ENCODE results near the gene TMEM98. TPM values are rescaled to one million over a fixed set of nuclear protein-coding genes. Genes with fewer than 3 reads are reported as not detected.

Gene TMEM98
- total and polyA plus RNA-seq, 9 of the 15 experiments (the other 6 are each of a cell fraction or from before 2014, with no cell fraction given), result 33.5 to 164 (median 84.7) TPM

DNA sequence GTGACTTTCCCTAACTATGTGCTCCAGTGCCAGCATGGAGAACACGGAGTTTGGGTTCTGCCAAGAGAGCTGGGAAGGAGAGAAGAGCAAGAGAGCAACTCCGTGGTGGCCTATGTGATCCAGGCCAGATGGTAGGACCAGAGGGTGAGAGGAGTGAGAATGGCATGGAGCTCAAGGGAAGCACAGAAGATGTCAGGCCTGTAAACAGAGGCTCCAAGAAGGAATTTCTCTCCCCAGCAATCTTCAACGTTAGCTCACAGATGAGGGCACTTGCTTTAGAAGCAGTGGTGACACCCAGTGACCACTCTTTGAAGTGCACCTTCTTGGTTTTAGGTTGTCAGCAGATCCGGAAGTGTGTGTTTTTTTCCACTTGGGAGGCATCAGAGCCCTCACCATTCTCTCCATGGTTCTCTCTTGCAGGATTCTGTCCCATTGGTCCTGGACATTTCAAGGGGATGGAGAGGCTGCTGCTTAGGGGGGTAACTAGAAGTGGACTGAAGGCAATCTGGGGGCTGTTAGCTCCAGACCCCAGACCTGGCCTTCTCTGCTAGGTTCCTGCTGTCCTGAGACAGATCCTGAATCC is 18.1 kb upstream of the TMEM98 start (continued):
- TF ChIP-seq HDAC6 (IDR thresholded peaks at IDR 0.05; ENCODE audit: low read depth, low read length) (no peak), ARID1B (IDR thresholded peaks at IDR 0.05) (peak; percentile 22), LARP7 (IDR thresholded peaks at IDR 0.05) (no peak), ZC3H11A (IDR thresholded peaks at IDR 0.05; ENCODE audit: low read depth, low read length) (no peak), ZBTB11 (CRISPR knock-in tag; IDR thresholded peaks at IDR 0.05) (no peak), ZNF384 (IDR thresholded peaks at IDR 0.05; ENCODE audit: low read depth, low read length) (peak; percentile 79), CXXC5 (CRISPR knock-in tag; IDR thresholded peaks at IDR 0.05) (no peak), EWSR1 (IDR thresholded peaks at IDR 0.05; ENCODE audit: borderline replicate concordance, low read depth, partially characterized antibody) (no peak), CREM (IDR thresholded peaks at IDR 0.05; ENCODE audit: low read depth) (peak; percentile 44; the same call in 1 of the 2 replicates), PPARD (CRISPR knock-in tag; IDR thresholded peaks at IDR 0.05) (no peak), ZNF316 (IDR thresholded peaks at IDR 0.05) (peak; percentile 89), MEIS2 (IDR thresholded peaks at IDR 0.05; ENCODE audit: partially characterized antibody) (peak; percentile 16), MEF2A (IDR thresholded peaks at IDR 0.05; ENCODE audit: control insufficient read depth, low read depth, low read length) (no peak), JUND (IDR thresholded peaks at IDR 0.05; ENCODE audit: borderline replicate concordance, low read depth, low read length) (peak; percentile 40; the same call in 1 of the 2 replicates), JUND (tag; IDR thresholded peaks at IDR 0.05; ENCODE audit: borderline replicate concordance, low read depth, low read length) (peak; percentile 44; the same call in 1 of the 3 replicates), RAD51 (IDR thresholded peaks at IDR 0.05; ENCODE audit: borderline replicate concordance, low read depth) (0 out of 2 replicates have a peak, but pooled peaks have one; percentile 18)
- TF ChIP-seq, protein P1, sequence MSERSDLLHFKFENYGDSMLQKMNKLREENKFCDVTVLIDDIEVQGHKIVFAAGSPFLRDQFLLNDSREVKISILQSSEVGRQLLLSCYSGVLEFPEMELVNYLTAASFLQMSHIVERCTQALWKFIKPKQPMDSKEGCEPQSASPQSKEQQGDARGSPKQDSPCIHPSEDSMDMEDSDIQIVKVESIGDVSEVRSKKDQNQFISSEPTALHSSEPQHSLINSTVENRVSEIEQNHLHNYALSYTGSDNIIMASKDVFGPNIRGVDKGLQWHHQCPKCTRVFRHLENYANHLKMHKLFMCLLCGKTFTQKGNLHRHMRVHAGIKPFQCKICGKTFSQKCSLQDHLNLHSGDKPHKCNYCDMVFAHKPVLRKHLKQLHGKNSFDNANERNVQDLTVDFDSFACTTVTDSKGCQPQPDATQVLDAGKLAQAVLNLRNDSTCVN (CRISPR knock-in tag; IDR thresholded peaks at IDR 0.05), result no peak
- TF ChIP-seq, protein P2, sequence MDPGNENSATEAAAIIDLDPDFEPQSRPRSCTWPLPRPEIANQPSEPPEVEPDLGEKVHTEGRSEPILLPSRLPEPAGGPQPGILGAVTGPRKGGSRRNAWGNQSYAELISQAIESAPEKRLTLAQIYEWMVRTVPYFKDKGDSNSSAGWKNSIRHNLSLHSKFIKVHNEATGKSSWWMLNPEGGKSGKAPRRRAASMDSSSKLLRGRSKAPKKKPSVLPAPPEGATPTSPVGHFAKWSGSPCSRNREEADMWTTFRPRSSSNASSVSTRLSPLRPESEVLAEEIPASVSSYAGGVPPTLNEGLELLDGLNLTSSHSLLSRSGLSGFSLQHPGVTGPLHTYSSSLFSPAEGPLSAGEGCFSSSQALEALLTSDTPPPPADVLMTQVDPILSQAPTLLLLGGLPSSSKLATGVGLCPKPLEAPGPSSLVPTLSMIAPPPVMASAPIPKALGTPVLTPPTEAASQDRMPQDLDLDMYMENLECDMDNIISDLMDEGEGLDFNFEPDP (CRISPR knock-in tag; IDR thresholded peaks at IDR 0.05), result no peak
- TF ChIP-seq, protein P3, sequence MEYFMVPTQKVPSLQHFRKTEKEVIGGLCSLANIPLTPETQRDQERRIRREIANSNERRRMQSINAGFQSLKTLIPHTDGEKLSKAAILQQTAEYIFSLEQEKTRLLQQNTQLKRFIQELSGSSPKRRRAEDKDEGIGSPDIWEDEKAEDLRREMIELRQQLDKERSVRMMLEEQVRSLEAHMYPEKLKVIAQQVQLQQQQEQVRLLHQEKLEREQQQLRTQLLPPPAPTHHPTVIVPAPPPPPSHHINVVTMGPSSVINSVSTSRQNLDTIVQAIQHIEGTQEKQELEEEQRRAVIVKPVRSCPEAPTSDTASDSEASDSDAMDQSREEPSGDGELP (CRISPR knock-in tag; IDR thresholded peaks at IDR 0.05; ENCODE audit: borderline replicate concordance), result no peak
- TF ChIP-seq, protein P4, sequence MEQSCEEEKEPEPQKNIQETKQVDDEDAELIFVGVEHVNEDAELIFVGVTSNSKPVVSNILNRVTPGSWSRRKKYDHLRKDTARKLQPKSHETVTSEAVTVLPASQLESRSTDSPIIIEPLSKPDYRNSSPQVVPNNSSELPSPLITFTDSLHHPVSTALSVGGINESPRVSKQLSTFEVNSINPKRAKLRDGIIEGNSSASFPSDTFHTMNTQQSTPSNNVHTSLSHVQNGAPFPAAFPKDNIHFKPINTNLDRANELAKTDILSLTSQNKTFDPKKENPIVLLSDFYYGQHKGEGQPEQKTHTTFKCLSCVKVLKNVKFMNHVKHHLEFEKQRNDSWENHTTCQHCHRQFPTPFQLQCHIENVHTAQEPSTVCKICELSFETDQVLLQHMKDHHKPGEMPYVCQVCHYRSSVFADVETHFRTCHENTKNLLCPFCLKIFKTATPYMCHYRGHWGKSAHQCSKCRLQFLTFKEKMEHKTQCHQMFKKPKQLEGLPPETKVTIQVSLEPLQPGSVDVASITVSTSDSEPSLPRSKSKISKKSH (CRISPR knock-in tag; IDR thresholded peaks at IDR 0.05), result no peak

Measured in K562 (cell line).